ENCODE data around the gene NELFB. TPM values are rescaled to one million over a fixed set of nuclear protein-coding genes. Genes with fewer than 3 reads are reported as not detected.

NELFB gene
- total RNA-seq, 1 donor: 43.7 TPM

- DNase-seq (ENCODE audit: low read depth): no peak
- TF ChIP-seq, protein P1, sequence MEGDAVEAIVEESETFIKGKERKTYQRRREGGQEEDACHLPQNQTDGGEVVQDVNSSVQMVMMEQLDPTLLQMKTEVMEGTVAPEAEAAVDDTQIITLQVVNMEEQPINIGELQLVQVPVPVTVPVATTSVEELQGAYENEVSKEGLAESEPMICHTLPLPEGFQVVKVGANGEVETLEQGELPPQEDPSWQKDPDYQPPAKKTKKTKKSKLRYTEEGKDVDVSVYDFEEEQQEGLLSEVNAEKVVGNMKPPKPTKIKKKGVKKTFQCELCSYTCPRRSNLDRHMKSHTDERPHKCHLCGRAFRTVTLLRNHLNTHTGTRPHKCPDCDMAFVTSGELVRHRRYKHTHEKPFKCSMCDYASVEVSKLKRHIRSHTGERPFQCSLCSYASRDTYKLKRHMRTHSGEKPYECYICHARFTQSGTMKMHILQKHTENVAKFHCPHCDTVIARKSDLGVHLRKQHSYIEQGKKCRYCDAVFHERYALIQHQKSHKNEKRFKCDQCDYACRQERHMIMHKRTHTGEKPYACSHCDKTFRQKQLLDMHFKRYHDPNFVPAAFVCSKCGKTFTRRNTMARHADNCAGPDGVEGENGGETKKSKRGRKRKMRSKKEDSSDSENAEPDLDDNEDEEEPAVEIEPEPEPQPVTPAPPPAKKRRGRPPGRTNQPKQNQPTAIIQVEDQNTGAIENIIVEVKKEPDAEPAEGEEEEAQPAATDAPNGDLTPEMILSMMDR (IDR thresholded peaks at IDR 0.05; ENCODE audit: insufficient read depth, low read length): no peak
- H3K4me3 ChIP-seq (ENCODE audit: low read depth, low read length): no peak overlapping the region
Measured at GRCh38 chr9:137317021-137317717, 62.0 kb downstream of the NELFB start.

DNA sequence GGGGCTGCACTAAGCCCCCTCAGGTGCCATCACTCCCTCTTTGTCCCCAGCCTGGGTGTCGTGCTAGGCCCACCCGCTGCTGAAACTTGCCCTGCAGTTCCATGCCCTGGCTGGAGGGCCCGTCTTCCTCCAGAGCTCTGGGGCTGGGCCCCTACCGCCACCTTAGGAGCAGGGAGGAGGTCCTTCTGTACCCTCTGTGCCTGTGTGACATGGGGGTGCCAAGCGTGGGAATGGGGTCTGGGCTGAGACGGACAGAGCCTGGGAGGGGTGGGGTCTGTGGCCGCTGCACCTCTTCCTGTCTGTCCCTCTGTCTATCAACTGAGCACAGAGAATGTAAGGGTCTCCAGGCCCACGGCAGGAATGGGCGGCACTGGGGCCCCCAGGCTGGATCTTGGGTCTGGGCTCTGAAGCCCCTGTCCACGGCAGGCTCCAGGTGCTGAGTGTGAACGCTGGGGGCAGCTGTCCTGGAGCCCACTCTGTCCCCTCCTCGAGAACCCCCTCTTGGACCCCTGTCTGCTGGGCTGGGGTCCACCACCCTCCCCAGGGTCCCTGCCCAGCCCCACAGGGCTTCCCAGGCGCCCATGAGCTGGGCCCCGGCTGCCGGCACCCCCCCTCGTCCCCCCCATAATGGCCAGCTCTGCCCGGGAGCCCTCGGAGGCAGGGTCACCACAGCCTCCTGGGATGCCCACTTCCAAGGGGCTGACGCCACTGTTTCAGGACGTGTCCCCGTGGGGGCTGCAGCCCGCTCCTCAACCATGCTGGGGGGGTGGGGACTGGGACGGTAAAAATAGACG is 62.8 kb downstream of the NELFB start:
- TF ChIP-seq, protein P1 (IDR thresholded peaks at IDR 0.05; ENCODE audit: insufficient read depth, low read length): no peak
- DNase-seq (ENCODE audit: low read depth): no peak

GRCh38 chr9:137318602-137319001 is 63.5 kb downstream of the NELFB start:
- no peak for DNase-seq (ENCODE audit: low read depth)
- no peak overlapping the region for H3K4me3 ChIP-seq (ENCODE audit: low read depth, low read length)

More for the DNA sequence above, 62.8 kb downstream of the NELFB start:
- H3K4me3 ChIP-seq (ENCODE audit: low read depth, low read length): no peak overlapping the region

DNA sequence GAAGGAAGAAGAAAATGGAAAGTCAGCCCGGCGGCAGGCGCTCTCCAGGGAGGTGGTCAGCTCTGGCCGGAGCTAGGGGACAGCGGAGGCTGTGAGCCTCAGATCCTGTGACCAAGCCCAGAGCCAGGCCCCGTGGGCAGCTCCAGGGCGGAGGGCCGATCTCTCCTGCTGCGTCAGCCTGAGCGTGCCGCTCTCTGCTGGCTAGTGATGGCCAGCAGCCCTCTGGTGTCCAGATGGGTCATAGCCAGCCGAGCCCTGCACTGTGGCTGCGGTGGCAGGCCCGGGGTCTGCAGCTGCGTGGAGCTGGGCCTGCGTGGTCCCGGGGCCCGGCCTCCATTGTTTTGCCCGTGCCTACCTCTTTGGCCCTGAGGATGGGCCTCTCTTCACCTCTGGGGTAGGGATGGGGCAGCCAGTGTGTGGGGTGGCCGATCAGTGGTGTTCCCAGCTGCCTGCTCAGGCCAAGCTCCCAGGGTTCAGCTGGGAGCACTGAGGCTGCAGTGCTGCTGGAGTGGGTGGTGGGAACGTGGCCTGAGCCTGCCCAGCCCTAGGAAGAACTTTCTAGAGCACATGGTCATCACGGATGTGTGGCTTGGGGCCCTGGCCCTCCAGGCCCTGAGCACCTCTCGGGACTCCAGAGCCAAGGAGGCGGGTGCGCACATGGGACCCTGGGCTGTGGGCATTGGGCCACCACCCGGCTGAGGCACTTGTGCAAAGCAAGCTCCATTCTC is 64.0 kb downstream of the NELFB start:
- TF ChIP-seq, protein P1 (IDR thresholded peaks at IDR 0.05; ENCODE audit: insufficient read depth, low read length): no peak
- no peak overlapping the region for H3K4me3 ChIP-seq (ENCODE audit: low read depth, low read length)
- DNase-seq (ENCODE audit: low read depth): no peak

More at GRCh38 chr9:137318602-137319001, 63.5 kb downstream of the NELFB start:
- TF ChIP-seq, protein P1 (IDR thresholded peaks at IDR 0.05; ENCODE audit: insufficient read depth, low read length): no peak

GRCh38 chr9:137319739-137320551 is 64.8 kb downstream of the NELFB start:
- DNase-seq (ENCODE audit: low read depth): no peak

More at GRCh38 chr9:137319739-137320551, 64.8 kb downstream of the NELFB start:
- TF ChIP-seq, protein P1 (IDR thresholded peaks at IDR 0.05; ENCODE audit: insufficient read depth, low read length): no peak
- H3K4me3 ChIP-seq (ENCODE audit: low read depth, low read length): no peak overlapping the region
